ENCODE data around the gene ARCN1. TPM values are rescaled to one million over a fixed set of nuclear protein-coding genes. Genes with fewer than 3 reads are reported as not detected.

The ARCN1 gene
- total RNA-seq: 139 to 144 TPM (median 140 TPM) in 3 replicates

- H3K4me1 Mint-ChIP-seq: peaks cover 34% of the 10 kb centered on the region
- no peaks in the 10 kb centered on the region for H3K9me3 Mint-ChIP-seq
- peak; percentile 46 to 62 for DNase-seq (ENCODE audit: low spot score in 2 of 2, unreplicated experiment in 2 of 2)
- no peaks in the 10 kb centered on the region for H3K36me3 Mint-ChIP-seq
- no peaks in the 10 kb centered on the region for H3K27me3 Mint-ChIP-seq (ENCODE audit: low read depth)
- H3K27ac Mint-ChIP-seq: peak within 1 kb of the TSS; percentile 92
- H3K4me3 Mint-ChIP-seq: peak within 1 kb of the TSS; percentile 83
- TF ChIP-seq CTCF (IDR thresholded peaks at IDR 0.05; ENCODE audit: unreplicated experiment): no peak
These were observed at the start of gene ARCN1 for GRCh38 chr11:118572061-118572980. ARCN1 (plus strand) TSS chr11:118572409; CDS start chr11:118572548, 139 bp downstream.

GRCh38 chr11:118522571-118523072, 49.6 kb upstream of the ARCN1 start:
- Mint-ChIP-seq H3K4me3 (no peak overlapping the region), H3K9me3 (no peaks in the 10 kb centered on the region), H3K36me3 (peaks cover 20% of the 10 kb centered on the region), H3K27me3 (ENCODE audit: low read depth) (no peaks in the 10 kb centered on the region), H3K27ac (peak overlapping the region; percentile 13), H3K4me1 (no peaks in the 10 kb centered on the region)
- DNase-seq (ENCODE audit: low spot score in 2 of 2, unreplicated experiment in 2 of 2): no peak
- no peak for TF ChIP-seq CTCF (IDR thresholded peaks at IDR 0.05; ENCODE audit: unreplicated experiment)

GRCh38 chr11:118524356-118524755, 47.9 kb upstream of the ARCN1 start:
- no peak overlapping the region for H3K27ac Mint-ChIP-seq
- DNase-seq (ENCODE audit: low spot score in 2 of 2, unreplicated experiment in 2 of 2): no peak
- no peak for TF ChIP-seq CTCF (IDR thresholded peaks at IDR 0.05; ENCODE audit: unreplicated experiment)
- no peaks in the 10 kb centered on the region for H3K9me3 Mint-ChIP-seq
- H3K27me3 Mint-ChIP-seq (ENCODE audit: low read depth): no peaks in the 10 kb centered on the region
- peaks cover 17% of the 10 kb centered on the region for H3K36me3 Mint-ChIP-seq
- H3K4me3 Mint-ChIP-seq: no peak overlapping the region
- peaks cover 6% of the 10 kb centered on the region for H3K4me1 Mint-ChIP-seq

- TF ChIP-seq CTCF (IDR thresholded peaks at IDR 0.05; ENCODE audit: unreplicated experiment): no peak
- peaks cover 17% of the 10 kb centered on the region for H3K36me3 Mint-ChIP-seq
- H3K27me3 Mint-ChIP-seq (ENCODE audit: low read depth): no peaks in the 10 kb centered on the region
- DNase-seq (ENCODE audit: low spot score in 2 of 2, unreplicated experiment in 2 of 2): no peak
- H3K9me3 Mint-ChIP-seq: no peaks in the 10 kb centered on the region
- H3K27ac Mint-ChIP-seq: peak overlapping the region; percentile 34
- no peak overlapping the region for H3K4me3 Mint-ChIP-seq
- peaks cover 11% of the 10 kb centered on the region for H3K4me1 Mint-ChIP-seq
These were observed 47.3 kb upstream of the ARCN1 start for GRCh38 chr11:118524757-118525470.

GRCh38 chr11:118526688-118527087, 45.5 kb upstream of the ARCN1 start:
- Mint-ChIP-seq H3K9me3 (no peaks in the 10 kb centered on the region), H3K4me3 (no peak overlapping the region), H3K27ac (peak overlapping the region; percentile 34), H3K27me3 (ENCODE audit: low read depth) (no peaks in the 10 kb centered on the region), H3K36me3 (peaks cover 10% of the 10 kb centered on the region), H3K4me1 (peaks cover 20% of the 10 kb centered on the region)
- no peak for DNase-seq (ENCODE audit: low spot score in 2 of 2, unreplicated experiment in 2 of 2)
- TF ChIP-seq CTCF (IDR thresholded peaks at IDR 0.05; ENCODE audit: unreplicated experiment): no peak
